ENCODE measurements around the gene ODF2L. TPM values are rescaled to one million over a fixed set of nuclear protein-coding genes. Genes with fewer than 3 reads are reported as not detected.

Gene ODF2L
- total RNA-seq, 1 experiment from 2014 or later: 88.2 TPM

DNA sequence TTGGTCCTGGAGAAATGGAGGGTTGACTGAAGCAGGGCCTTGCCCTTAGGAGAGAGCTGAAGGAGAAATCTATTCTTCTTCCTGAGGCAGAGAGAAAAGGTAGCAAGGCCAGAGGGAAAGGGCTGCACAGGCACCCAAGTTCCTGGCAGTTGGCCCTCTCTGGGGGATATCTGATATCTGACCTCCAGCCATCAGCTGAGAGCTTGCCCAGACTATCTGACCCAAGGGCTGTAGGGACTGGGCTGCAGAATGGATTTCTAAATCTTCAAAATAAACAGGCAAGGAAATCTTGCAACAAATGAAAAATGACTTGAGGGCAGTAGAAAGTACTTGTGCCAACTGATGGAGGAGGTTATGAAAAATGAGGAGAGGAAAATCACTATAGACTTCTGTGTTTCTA is 27.4 kb upstream of the ODF2L start:
- in situ Hi-C loops (cut with HindIII; ENCODE audit: low pct_unique_long_range_greater_than_20kb, low sequenced_read_pairs): no loop called here
- TF ChIP-seq TCF7L2 (IDR thresholded peaks at IDR 0.05; ENCODE audit: low read depth, low read length): no peak
- no peak for TF ChIP-seq POLR2AphosphoS5 (IDR thresholded peaks at IDR 0.05; ENCODE audit: low read depth, low read length)
- TF ChIP-seq, protein P1, sequence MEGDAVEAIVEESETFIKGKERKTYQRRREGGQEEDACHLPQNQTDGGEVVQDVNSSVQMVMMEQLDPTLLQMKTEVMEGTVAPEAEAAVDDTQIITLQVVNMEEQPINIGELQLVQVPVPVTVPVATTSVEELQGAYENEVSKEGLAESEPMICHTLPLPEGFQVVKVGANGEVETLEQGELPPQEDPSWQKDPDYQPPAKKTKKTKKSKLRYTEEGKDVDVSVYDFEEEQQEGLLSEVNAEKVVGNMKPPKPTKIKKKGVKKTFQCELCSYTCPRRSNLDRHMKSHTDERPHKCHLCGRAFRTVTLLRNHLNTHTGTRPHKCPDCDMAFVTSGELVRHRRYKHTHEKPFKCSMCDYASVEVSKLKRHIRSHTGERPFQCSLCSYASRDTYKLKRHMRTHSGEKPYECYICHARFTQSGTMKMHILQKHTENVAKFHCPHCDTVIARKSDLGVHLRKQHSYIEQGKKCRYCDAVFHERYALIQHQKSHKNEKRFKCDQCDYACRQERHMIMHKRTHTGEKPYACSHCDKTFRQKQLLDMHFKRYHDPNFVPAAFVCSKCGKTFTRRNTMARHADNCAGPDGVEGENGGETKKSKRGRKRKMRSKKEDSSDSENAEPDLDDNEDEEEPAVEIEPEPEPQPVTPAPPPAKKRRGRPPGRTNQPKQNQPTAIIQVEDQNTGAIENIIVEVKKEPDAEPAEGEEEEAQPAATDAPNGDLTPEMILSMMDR (IDR thresholded peaks at IDR 0.05): no peak
- TF ChIP-seq, protein P2, sequence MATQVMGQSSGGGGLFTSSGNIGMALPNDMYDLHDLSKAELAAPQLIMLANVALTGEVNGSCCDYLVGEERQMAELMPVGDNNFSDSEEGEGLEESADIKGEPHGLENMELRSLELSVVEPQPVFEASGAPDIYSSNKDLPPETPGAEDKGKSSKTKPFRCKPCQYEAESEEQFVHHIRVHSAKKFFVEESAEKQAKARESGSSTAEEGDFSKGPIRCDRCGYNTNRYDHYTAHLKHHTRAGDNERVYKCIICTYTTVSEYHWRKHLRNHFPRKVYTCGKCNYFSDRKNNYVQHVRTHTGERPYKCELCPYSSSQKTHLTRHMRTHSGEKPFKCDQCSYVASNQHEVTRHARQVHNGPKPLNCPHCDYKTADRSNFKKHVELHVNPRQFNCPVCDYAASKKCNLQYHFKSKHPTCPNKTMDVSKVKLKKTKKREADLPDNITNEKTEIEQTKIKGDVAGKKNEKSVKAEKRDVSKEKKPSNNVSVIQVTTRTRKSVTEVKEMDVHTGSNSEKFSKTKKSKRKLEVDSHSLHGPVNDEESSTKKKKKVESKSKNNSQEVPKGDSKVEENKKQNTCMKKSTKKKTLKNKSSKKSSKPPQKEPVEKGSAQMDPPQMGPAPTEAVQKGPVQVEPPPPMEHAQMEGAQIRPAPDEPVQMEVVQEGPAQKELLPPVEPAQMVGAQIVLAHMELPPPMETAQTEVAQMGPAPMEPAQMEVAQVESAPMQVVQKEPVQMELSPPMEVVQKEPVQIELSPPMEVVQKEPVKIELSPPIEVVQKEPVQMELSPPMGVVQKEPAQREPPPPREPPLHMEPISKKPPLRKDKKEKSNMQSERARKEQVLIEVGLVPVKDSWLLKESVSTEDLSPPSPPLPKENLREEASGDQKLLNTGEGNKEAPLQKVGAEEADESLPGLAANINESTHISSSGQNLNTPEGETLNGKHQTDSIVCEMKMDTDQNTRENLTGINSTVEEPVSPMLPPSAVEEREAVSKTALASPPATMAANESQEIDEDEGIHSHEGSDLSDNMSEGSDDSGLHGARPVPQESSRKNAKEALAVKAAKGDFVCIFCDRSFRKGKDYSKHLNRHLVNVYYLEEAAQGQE (IDR thresholded peaks at IDR 0.05; ENCODE audit: insufficient read depth in 1 of 2, low read depth in 2 of 2, low read length in 1 of 2): no peak
- TF ChIP-seq SIN3A (IDR thresholded peaks at IDR 0.05; ENCODE audit: borderline replicate concordance, insufficient read depth, low read depth, low read length): no peak
- intact Hi-C loops (cut with micrococcal nuclease; ENCODE audit: unreplicated experiment): no loop called here
- peaks cover 77% of the 10 kb centered on the region for H3K27me3 ChIP-seq (ENCODE audit: control insufficient read depth, insufficient read depth, low read length)
- no peak for ATAC-seq
- H3K4me1 ChIP-seq (ENCODE audit: control insufficient read depth, insufficient read depth, low read length): no peaks in the 10 kb centered on the region
- H3K27ac ChIP-seq (ENCODE audit: low read length): no peak overlapping the region
- H3K9me3 ChIP-seq (ENCODE audit: control insufficient read depth, insufficient read depth, low read depth, low read length): no peaks in the 10 kb centered on the region
- no TSS peak for BruUV-seq (replicated peaks)
- H3K36me3 ChIP-seq (ENCODE audit: control insufficient read depth, insufficient read depth, low read length): no peaks in the 10 kb centered on the region
- ChIA-PET CTCF (no interaction called here), POLR2A (no interaction called here)
- H3K4me3 ChIP-seq (ENCODE audit: low read depth in 2 of 2, low read length in 2 of 2): no peak overlapping the region
- DNase-seq (ENCODE audit: low read depth, low spot score): no peak

DNA sequence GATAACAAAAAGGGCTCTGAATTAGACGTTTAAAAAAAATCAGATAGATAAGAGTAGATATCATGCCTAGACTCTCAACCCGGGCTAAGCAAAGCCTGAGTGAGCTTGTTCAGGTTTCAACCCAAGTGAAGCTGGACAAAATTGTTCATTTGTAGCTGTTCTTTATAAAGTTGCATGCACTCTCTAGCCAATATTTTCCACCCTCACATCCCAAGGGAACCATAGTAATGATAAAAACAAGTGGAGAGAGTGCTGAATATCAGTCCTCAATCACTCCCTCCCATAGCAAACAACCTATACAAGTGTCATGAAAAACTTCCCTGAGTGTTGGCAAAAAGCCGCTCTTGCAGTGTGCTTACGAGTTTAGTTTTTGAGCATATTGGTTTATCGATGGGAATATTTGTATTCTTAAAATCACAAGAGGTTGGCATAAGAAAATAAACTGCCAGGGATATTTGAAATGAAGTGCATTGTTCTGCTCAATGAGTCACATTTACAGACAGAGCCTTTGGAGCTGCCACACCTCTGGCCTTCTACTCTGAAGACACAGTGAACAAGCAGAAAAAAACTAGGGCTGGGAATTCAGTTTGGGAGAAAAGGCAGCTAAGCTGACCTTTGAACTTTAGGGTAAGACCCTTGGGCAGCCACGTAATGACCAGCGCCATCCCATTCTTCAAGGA is 25.6 kb upstream of the ODF2L start:
- Histone ChIP-seq H3K27me3 (ENCODE audit: control insufficient read depth, insufficient read depth, low read length) (peaks cover 63% of the 10 kb centered on the region), H3K4me3 (ENCODE audit: low read depth in 2 of 2, low read length in 2 of 2) (no peak overlapping the region), H3K27ac (ENCODE audit: low read length) (no peak overlapping the region), H3K9me3 (ENCODE audit: control insufficient read depth, insufficient read depth, low read depth, low read length) (no peaks in the 10 kb centered on the region), H3K4me1 (ENCODE audit: control insufficient read depth, insufficient read depth, low read length) (no peaks in the 10 kb centered on the region), H3K36me3 (ENCODE audit: control insufficient read depth, insufficient read depth, low read length) (no peaks in the 10 kb centered on the region)
- ATAC-seq (no peak), DNase-seq (ENCODE audit: low read depth, low spot score) (no peak)
- ChIA-PET POLR2A (no interaction called here), CTCF (no interaction called here)
- intact Hi-C loops (cut with micrococcal nuclease; ENCODE audit: unreplicated experiment): no loop called here
- no TSS peak for BruUV-seq (replicated peaks)
- in situ Hi-C loops (cut with HindIII; ENCODE audit: low pct_unique_long_range_greater_than_20kb, low sequenced_read_pairs): no loop called here
- no peak for TF ChIP-seq TCF7L2 (IDR thresholded peaks at IDR 0.05; ENCODE audit: low read depth, low read length)
- no peak for TF ChIP-seq POLR2AphosphoS5 (IDR thresholded peaks at IDR 0.05; ENCODE audit: low read depth, low read length)
- TF ChIP-seq, protein P2 (IDR thresholded peaks at IDR 0.05; ENCODE audit: insufficient read depth in 1 of 2, low read depth in 2 of 2, low read length in 1 of 2): no peak
- TF ChIP-seq, protein P1 (IDR thresholded peaks at IDR 0.05): no peak
- no peak for TF ChIP-seq SIN3A (IDR thresholded peaks at IDR 0.05; ENCODE audit: borderline replicate concordance, insufficient read depth, low read depth, low read length)
